NCI-H2107 treated with DMSO at 0.1 percent for 48 hours (cell line): ENCODE data around the gene PRPF40A.

Experiments used
- DNase-seq: peaks from one replicate; lab custom pipeline; 2025; ENCODE audit not compliant: unreplicated experiment; lab: John Stamatoyannopoulos, UW

PRPF40A gene

GRCh38 chr2:152622219-152622618 lies 95.0 kb downstream of the PRPF40A start:
- no peak for DNase-seq

GRCh38 chr2:152620985-152621384 lies 96.3 kb downstream of the PRPF40A start:
- no peak for DNase-seq

- no peak for DNase-seq
Observed at GRCh38 chr2:152620208-152620607, 97.1 kb downstream of the PRPF40A start.

DNA sequence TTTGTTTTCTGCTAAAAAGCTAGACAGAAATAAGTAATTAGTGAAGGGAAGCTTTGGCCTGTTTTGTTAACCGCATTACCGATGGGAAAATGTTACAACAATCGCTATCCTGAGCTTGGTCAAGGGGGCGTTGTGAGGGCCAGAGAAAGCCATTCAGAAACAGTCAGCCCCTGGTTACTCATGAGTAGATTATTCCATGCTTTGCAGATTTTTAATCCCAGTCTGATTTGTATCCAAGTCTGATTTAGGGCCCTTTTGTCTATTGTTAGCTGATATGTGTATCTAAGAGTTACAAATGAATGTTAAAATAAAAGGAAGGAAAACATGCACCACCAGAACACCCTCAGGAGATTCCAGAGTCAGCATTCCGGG lies 99.1 kb downstream of the PRPF40A start:
- DNase-seq, result no peak

GRCh38 chr2:152617456-152618192 lies 99.6 kb downstream of the PRPF40A start:
- DNase-seq, result no peak

GRCh38 chr2:152615177-152615576 lies 102.1 kb downstream of the PRPF40A start:
- no peak for DNase-seq

DNA sequence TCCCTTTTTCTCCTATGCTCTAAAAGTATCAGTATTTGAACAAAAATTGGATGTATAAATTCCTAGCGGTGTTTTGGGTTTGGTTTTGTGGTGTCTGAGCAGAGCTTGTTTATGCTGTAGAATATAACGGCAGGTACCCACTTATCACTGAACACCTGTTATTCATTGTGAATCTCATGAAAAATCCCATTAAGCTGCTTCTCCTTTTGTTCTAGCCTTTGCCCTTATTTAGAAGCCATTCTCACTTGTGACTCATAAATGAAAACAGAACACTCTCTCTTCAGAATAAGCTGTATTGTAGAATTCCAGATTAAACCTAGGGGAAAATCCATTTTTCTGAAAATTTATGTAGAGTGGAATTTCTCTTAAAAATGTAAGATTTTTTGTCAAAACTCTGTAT lies 104.0 kb downstream of the PRPF40A start:
- peak; percentile 14 for DNase-seq

- DNase-seq, result no peak
Observed at GRCh38 chr2:152611458-152612231, 105.6 kb downstream of the PRPF40A start.

DNA sequence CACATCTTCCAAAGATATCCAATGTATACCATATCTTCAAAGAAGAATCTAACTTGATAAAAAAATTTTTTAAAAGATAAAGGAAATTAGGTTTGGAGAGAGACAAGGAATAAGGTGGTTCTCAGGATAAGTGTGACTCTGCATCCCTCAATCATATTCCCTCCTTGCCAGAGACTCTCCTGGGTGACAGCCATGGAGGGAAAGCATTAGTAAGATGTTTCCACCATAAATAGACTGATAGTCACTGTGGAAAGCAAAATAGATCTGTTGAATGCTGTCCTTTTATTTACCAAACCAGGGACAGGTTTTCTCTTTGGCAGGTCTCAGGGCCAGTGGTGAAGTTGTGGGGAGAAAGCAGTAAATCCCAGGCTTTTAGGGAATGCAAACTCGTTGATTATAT lies 107.6 kb downstream of the PRPF40A start:
- DNase-seq, result no peak

GRCh38 chr2:152609154-152609553 lies 108.1 kb downstream of the PRPF40A start:
- DNase-seq, result no peak

- DNase-seq, result no peak
Observed at GRCh38 chr2:152607793-152608300, 109.4 kb downstream of the PRPF40A start.

GRCh38 chr2:152606941-152607340 lies 110.3 kb downstream of the PRPF40A start:
- no peak for DNase-seq

DNA sequence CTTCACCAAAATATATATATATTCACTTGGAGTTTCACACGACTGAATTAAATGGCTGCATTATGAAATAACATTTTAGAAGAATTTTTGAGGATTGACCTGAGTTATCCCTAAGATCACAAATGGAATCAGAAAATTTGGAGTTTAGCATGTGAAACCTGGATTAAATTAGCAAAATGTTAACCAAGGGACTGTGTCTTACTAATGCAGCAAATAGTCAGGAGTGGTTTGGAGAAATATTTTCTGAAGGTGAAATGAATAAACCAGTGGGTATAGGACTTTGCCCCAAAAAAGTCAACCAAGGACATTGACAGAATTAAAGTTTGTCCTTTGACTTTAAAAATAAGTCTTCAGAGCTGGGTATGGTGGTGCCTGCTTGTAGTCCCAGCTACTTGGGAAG lies 111.2 kb downstream of the PRPF40A start:
- no peak for DNase-seq

- no peak for DNase-seq
Observed at GRCh38 chr2:152603166-152603565, 114.1 kb downstream of the PRPF40A start.

DNA sequence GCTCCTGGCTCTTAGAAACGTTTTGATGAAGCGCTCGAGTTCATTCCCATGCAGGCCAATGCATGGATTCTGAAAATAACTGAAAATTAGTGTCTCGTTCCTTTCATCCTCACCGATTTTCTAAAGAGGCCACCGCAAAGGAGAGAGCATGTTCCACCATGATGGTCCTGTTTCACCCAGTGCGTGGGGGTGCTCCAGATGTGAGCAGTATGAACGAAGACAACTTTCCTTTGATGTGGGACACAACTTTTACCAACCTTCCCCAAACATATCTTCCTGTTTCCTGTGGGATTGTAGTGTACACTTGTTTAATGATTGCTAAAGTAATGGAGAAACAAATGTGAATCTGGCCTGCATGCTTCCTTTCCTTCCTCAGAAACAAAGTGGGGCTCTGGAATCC lies 114.5 kb downstream of the PRPF40A start:
- DNase-seq, result no peak
